IPS-NIHi11 (cell line): ENCODE measurements around the gene AURKAIP1.
"Not testable (repeated sequence)": the region's sequence is repeated elsewhere in the genome, so short reads cannot be mapped to it uniquely, and the experiment has no call there.

Source experiments
- DNase-seq: peaks from one replicate; pipeline ENCODE4 v3.0.0; 2012; ENCODE audit warnings: mixed read lengths, low spot score

AURKAIP1 gene

DNA sequence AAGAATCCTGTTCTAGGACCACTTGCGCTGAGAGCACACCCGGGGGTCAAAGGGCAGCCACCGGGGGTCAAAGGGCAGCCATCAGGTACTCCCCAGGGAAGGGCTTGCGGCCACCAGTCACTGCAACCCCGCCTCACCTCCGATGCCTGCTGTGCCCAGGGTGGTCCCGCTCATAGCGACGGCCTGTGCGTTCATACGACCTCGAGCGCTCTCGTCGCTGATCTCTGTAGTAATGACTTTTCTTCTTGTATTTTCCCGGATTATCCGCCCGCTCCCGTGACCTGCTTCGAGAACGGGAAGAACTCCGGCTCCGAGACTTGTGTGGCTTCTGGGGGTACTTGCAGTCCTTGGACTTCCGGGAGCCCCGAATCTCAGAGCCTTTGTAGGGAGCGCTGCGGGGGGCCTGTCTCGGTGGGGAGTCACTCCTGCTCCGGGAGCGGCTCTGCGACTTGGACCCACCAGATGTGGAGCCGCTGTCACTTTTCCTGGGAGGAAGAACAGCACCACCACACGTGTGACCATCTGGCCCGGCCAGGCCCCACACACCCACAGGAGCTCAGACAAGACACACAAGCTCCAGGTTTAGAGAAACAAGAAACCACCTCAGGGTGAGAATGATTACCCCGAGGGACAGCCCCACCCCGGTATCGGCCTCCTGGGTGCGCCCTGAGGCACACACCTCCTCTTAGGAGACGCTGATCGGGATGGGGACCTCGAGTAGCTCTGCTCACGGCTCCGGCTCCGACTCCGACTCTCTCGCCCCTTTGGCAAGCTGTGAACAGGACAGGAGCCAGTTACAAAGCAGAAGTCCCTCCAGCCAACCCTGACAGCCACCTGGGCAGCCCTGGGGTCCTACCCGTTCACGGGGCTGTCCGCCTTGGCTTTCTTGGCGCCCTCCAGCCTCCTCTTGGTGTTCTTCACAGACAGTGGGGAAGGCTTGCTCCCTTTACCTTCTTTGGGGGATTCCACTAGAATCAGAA lies 12.4 kb upstream of the AURKAIP1 start:
- DNase-seq: no peak

DNA sequence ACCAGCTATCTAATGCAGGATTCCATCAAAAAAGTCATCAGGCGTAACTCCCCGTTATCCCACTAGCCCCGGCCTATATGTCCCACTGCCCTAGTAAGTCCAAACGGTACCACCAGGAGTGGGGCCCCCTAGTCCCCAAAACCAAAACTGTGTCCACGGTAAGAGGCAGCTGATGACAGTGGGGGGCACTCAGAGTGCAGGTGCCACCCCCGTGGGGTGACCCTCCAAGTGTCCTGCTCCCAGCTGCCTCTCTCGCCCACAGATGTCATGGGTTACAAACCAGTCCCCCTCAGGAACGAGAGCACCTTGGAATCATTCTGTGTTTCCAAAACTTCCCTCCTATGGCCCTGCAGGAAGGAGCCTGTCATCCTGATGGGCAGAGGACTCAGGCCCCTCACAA lies 10.9 kb upstream of the AURKAIP1 start:
- no peak for DNase-seq

DNA sequence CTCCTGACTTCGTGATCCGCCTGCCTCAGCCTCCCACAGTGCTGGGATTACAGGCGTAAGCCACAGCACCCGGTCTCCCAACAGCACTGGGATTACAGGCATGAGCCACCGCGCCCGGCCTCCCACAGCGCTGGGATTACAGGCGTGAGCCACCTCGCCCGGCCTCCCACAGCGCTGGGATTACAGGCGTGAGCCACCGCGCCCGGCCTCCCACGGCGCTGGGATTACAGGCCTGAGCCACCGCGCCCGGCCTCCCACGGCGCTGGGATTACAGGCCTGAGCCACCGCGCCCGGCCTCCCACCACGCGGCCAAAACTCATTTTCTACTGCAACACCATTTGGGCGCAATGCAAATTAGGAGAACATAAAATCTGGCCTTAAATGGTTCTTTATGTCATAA lies 10.3 kb upstream of the AURKAIP1 start:
- not testable (repeated sequence) for DNase-seq

DNA sequence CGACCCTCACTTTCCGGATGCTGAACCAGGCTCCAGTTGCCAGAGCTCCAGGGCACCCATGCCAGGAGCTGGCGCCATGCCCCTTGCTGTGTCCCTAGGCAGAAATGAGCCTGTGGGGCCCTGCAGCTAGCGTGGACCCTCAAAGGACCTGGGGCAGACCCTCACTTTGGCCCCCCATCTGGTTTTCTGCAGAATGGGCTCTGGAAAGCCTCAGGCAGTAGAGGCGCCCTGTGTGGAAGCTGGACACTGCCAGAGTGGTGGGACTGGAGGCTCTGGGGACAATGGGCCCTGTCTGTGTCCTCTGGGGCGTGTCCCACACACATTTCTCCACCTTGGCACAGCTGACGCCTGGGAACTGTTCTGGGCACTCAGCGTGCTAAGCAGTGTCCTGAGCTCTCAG lies 6.3 kb upstream of the AURKAIP1 start:
- DNase-seq: no peak

DNA sequence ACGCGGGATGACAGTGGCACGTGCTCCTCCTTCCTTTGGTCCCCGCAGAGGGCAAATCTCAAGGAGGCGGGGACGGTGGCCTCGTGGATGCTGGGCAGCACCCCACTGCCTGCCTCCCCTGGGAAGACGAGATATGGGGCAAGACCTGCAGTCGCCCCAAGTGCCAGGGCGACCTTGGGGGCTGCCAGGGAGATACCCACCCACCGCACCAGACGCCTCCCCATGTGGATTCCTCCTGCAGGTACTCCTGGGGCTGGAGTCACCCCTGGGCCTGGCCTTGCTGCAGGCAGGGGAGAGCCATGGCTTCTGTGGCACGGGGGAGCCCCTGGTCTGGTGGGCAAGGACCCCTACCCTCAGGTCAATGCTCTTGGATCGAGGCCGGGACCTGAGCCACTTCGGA lies 5.9 kb upstream of the AURKAIP1 start:
- no peak for DNase-seq

DNA sequence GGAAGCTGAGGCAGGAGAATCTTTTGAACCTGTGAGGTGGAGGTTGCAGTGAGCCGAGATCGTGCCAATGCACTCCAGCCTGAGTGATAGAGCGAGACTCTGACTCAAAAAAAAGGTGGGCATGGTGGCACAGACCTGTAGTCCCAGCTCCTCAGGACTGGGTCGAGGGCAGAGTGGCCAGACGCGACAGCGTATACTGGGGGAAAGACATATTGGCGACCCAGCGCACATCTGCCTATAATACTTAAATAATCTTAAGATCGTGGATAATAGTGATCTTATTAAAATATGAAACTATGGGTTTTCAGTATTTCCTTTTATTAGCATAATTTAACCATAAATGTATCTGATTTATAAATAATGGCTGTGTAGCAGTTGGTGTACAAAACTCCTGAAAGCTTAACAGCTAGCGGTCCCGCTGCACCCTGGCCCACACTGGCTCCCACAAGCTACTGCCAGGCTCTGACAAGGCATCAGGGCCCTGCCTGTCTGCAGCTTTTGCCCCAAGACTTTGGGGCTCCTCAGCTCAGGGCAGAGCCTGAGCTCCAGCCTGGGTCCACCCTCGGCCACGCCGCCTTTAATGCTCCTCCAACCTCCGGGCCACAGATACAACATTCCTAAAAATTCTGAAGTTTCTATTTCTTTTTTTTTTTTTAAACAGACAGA lies 2.7 kb upstream of the AURKAIP1 start:
- no peak for DNase-seq

DNA sequence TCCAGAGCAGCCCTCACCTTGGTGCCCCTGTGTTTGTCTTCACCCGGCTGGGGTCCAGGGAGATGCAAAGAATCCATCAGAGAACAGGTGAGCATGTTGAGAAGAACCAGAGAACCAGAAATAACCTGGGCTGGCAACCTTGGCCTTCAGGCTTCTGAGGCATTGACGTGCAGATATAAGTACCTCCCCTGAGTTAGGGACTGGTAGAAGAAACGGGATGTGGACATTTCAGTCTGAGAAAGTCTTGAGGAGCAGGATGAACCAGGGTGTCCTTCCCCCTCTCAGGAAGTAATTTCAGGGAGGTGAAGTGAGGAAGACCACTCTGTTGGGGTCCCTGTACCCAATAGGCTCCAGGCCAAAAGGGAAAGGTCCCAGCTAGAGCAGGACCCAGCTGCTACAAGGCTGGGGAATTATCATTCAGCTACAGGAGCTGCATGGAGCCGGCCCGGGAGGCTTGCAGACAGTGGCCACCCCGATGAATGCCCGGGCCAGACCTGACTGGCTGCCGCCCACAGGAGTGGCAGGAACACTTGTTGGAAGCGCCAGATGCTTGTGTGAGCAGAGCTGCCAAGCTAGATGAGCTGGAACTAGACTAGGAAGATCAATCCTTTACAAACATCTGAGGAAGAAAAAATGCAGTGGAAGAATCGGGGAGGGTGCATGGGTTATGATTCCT lies 1.7 kb upstream of the AURKAIP1 start:
- DNase-seq: no peak

DNA sequence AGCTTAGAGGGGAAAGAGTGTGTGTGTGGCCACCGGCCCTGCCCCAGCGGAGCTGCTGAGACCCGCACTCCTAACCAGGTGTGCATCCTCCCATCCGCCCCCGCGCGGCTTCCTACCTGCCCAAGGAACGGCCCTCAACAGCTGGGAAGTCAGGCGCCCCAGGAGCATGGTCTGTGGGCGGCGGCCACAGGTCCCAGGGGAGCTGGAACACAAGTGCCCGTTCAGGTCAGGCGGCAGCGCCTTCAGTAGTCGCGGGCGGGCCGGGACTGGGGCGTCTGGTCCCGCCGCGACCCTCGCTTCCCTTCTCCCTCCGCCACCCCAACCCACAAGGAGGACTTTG lies 448 bp downstream of the AURKAIP1 start:
- no peak for DNase-seq

DNA sequence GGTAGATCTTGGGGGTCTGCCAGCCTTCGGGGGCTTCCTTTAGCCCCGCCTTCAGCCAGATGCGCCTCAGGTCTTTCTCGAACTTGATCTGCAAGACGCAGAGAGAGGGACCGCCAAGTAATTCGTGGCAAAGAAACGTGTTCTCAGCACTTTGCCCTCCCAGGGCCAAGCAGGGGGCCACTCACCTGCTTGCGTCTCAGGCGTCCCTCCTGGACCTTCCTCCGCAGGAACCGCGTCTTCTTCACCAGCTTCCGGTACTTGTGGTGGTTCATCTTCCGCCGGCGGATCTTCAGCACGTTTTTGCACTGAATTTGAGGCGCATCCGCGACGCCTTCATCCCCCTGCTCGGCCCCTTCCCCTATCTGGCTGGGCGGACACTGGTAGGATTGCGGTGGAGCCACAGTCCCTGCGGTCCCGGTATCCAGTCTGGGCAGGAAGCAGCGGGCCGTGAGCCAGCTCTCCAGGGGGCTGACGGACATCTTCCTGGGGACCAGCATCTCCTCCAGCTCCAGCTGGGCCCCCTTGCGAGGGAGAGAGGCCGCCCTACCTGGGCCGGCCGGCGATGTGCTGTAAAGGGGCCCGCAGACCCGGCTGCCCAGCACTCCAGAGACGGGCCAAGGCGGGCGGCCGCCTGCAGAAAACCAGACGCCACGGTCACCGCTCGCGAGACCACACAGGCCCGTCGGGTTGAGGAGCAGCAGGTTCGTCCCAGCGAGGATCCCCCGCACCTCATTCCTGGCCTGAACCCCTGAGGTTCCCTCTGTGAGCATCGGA lies 1.0 kb downstream of the AURKAIP1 start:
- no peak for DNase-seq

DNA sequence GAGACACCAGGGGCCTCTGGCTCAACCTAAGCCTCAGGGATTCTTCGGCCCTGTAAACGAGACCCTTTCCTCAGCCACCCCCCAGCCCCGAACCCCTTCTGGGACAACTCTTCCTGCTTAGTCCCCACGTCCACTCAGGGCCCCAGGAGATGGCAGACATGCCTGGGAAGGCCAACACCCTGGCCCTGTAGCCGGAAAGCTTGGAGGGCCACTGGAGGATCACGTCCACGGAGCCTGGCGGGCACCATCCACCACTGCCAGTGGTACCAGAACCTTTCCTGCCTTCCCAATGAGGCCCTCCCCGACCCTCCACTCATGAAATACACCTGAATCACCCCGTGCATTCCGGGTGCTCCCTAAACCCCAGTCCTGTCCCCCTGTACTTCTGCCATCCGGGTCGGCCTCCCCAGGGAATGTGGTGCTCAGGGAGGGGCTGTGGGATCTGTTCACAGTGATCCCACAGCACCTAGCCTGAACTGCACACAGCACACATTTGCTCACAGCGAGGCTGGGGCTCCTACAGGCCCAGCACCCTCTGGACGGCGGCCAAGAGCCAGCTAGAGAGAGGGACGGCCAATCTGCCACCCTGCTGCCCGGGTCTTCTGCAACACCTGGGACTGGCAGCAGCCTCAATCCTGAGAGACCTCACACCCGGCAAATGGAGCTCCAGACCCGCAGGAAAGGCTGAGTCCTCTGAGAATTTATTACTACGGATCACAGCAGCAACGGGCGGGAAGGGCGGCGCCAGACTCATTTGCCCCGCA lies 1.8 kb downstream of the AURKAIP1 start:
- DNase-seq: no peak

DNA sequence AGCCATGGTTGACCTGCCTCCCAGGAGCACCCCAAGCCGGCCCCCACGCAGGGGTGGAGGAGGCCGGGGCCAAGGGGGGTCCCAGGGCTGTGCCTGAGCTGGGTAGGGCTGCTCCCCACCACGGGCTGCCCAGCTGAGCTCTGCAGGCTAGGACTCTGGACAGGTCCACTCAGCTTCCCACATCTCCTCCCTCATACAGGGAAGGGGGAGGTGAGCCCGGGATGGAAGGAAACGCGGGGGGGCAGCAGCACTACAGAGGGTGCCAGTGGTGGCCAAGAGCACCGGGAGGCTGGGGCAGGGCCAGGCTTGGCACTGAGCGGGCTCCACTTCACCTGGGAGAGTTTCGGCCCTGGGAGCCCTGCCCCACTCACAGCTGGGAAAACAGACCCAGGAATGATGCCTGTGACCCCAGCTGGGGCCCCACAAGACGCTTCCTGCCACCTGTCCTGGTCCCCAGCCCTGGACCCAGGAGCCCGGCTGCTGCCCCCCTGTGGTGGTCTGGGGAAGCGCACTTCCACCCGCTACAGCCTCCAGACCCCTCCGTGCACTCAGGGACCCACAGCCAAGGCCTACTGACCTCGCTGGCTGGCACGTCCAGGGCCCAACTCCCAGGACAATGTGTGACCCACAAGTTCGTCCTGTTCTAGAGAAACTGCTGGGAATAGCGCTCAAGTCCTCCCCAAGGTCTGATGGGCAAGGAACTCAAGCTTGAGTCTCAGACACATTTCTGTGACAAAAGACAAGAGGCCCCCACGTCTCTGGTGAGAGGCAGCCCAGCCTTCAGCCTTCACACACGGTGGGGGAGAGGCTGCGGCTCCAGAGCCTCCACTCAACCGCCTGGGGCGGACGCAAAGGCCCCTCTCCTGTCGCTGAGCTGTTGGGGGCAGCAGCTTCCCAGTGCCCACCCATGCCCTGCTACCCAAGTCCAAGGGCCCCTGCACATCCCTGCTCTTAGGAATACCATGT lies 3.0 kb downstream of the AURKAIP1 start:
- DNase-seq: peak; percentile 92

DNA sequence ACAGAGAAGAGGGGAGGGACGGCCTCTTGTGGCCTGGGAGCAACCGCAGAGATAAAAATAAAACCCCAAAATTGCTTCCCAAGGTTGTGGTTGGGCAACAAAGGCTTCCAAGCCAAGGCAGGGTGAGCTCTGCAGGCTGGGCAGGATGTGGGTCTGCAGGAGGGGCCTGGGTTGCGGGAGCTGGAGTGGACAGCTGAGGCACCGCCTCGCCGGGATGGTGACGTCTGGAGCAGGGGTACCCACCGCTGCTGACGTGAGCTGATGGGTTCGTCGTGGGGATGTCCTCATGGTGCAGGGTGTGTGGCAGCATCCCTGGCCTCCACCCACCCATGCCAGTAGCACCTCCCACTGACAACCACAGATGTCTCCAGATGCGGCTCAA lies 3.7 kb downstream of the AURKAIP1 start:
- DNase-seq: no peak

DNA sequence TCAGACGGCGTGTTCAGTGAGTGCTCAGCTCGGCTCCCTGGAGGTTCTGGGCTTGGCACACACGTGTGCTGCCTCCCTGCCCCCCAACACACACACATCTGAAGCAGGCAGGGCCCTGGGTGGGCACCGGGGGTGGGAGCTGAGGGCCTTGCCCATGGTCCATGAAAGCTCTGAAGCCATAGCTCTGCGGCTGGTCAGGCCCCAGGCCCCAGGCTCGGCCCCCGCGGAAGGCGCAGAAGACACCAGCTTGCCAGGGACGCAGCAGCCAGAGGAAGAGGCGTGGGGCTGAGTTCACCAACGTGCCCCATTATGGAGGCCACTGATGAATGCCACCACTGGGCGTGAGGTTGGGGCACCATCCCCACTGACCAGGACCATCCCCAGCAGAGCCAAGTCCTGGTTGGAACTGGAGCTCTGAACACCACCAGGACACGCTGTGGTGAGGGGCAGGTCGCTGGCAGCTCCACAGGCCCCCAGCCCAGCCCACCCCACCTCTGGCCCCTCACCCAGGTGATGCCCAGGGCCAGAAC lies 4.2 kb downstream of the AURKAIP1 start:
- no peak for DNase-seq

DNA sequence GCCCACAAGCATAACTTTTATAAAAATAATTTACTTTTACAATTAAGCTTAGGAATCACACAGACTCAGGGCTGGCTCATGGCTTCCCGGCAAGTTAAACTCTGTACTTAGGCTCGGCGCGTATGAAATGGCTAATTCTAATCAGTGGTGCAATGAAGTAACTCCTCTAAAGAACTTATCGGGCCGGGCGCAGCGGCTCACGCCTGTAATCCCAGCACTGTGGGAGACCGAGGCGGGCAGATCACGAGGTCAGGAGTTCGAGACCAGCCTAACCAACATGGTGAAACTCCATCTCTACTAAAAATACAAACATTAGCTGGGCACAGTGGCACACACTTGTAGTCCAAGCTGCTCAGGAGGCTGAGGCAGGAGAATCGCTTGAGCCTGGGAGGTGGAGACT lies 4.9 kb downstream of the AURKAIP1 start:
- not testable (repeated sequence) for DNase-seq

DNA sequence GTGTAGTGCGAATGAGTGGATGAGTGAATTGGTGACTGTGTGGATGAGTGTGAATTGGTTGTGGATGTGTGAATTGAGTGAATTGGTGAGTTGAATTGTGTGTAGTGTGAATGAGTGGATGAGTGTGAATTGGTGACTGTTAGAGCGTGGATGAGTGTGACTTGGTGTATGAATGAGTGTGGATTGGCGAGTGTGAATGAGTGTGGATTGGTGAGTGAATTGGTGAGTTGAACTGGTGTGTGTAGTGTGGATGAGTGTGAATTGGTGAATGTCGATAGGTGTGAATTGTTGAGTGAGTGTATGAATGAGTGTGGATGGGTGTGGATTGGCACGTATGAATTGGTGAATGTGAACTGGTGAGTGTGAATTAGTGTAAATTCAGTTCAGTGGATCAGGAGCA lies 7.7 kb downstream of the AURKAIP1 start:
- no peak for DNase-seq

DNA sequence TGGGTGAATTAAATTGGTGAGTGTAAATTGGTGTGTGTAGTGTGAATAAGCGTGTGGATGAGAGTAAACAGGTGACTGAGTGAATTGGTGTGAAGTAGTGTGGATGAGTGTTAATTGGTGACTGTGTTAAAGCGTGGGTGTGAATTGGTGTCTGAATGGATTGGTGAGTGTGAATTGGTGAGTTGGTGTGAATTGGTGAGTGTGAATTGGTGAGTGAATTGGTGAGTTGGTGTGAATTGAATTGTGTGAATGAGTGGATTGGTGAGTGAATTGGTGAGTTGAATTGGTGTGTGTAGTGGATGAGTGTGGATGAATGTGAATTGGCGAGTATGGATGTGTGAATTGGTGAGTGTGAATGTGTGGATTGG lies 8.3 kb downstream of the AURKAIP1 start:
- no peak for DNase-seq

DNA sequence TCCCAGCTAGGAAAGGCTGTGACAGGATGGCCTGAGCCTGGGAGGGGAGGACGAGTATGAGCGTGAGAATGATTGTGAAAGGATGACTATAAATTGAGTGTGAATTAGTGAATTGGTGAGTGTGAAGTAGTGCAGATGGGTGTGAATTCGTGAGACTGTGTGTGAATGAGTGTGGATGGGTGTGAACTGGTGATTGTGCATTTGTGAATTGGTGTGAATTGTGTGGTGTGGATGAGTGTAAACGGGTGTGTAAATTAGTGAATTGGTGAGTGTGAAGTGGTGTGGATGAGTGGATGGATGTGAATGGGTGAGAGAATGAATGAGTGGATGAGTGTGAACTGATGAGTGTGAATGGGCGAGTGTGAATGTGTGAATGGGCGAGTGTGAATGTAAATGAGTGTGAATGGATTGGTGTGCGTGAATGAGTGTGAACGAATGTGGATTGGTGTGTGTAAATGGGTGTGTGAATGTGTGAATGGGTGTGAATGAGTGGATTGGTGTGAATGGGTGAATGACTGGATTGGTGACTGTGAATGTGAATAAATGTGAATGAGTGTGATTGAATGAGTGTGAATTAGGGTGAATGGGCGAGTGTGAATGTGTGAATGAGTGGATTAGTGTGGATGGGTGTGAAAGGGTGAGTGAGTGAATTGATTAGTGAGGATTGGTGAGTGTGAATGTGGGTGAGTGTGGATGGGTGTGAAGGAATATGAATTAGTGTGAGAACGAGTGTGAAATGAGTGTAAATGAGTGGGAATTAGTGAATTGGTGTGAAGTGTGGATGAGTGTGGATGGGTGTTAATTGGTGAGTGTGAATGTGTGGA lies 8.9 kb downstream of the AURKAIP1 start:
- DNase-seq: no peak

DNA sequence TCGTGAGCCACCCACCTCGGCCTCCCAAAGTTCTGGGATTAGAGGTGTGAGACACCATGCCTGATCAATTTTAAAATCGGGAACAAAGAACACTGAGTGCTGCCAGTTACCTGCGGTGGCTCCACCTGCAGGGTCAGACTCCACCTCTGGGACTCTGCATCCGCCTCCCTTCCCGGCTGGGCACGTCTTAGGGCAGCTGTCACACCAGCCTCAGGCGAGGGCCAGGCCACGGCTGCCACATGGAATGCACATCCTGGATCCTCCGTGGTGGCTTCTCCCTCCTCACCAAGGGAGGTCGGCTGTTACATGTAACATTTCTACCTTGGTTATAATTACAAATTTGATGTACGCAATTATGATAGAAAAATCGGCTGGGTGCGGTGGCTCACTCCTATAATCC lies 10.7 kb downstream of the AURKAIP1 start:
- DNase-seq: peak; percentile 11

DNA sequence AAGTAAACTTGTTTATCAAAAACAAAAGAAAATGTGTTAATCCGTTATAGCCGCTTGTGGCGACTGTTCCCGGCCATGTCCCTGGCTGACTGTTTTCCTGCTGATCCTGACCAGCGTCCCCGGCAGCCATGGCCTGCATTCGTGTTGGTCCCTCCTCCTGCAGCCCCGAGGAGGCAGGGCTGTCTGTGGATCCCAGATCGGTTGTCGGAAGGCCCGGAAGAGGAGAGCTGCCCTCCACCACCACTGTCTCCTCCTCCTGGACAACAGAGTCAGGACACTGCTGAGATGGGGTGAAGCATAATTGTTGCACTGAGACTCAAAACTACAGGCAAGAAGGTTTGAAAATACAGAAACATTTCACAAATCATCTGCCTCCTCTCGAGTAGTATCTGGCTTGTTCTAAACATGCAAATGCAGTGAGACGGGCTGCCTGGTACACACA lies 13.0 kb downstream of the AURKAIP1 start:
- DNase-seq: peak; percentile 61
